ENCODE measurements around the gene PCDHGC4.
A peak's percentile ranks its signal among the peaks of the same experiment; 100 is the strongest.

The PCDHGC4 gene

DNA sequence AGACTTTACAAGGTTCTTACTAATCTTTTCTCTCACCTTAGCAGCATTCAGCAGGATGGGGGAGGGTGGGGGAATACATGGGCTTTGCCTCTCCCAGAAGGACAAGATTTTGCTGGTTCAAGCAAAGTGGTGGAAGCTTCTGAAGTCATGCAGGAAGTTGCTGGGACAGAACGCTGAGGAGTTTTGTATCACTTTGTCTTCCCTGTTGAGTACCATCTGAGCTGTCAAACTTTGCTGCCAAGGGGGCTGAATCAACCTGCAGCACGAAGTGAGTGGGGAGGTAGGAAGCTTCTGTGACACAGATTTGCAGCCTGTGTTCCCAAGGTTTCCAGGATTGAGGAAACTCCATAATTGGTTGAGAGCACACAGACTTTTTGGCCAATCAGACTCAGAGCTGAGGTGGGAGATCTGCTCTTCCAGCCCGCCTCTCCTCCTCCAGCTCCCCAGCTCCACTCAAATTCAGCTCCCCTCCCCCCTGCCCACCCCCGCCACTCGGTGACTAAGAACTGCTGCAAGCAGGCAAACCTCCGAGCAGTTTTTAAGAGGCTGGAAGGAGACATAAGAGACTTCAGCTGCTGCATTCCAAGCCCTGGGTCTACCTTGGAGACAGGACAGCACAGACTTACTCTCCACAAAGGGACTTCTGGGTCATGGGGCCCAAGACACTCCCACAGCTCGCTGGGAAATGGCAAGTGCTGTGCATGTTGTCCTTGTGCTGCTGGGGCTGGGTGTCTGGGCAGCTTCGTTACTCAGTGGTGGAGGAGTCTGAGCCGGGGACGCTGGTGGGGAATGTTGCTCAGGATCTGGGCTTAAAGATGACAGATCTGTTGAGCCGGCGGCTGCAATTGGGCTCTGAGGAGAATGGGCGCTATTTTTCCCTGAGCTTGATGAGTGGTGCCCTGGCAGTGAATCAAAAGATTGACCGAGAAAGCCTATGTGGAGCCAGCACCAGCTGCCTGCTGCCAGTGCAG is 4.0 kb downstream of the PCDHGC4 start, which contains the start of gene PCDHGC5:
TSS of gene PCDHGC5 (plus strand) at position 491 of the 971 bp plus-strand sequence. CDS start at position 651, 160 bp downstream.
- Histone ChIP-seq H3K4me3 (no peak within 1 kb of the TSS), H3K27ac (peak within 1 kb of the TSS in 1 of 21 experiments; percentile 38)

DNA sequence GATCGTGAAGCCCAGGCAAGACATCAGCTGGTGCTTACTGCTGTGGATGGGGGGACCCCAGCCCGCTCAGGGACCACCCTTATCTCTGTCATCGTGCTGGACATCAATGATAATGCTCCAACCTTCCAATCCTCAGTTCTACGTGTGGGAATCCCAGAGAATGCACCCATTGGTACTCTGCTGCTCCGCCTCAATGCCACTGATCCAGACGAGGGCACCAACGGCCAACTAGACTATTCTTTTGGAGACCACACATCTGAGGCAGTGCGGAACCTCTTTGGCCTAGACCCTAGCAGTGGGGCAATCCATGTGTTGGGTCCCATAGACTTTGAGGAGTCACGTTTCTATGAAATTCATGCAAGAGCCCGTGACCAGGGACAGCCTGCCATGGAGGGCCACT is 5.0 kb downstream of the PCDHGC4 start:
- H3K4me3 ChIP-seq = no peak overlapping the region
- H3K27ac ChIP-seq = no peak overlapping the region

DNA sequence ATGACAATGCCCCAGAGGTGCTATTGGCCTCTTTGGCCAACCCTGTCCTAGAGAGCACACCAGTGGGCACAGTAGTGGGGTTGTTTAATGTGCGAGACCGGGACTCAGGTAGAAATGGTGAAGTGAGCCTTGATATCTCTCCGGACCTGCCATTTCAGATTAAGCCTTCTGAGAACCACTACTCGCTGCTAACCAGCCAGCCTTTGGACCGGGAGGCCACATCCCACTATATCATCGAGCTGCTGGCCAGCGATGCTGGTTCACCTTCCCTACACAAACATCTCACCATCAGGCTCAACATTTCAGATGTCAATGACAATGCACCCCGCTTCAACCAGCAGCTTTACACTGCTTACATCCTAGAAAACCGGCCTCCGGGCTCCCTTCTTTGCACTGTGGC is 5.4 kb downstream of the PCDHGC4 start:
- H3K27ac ChIP-seq = no peak overlapping the region
- no peak overlapping the region for H3K4me3 ChIP-seq

DNA sequence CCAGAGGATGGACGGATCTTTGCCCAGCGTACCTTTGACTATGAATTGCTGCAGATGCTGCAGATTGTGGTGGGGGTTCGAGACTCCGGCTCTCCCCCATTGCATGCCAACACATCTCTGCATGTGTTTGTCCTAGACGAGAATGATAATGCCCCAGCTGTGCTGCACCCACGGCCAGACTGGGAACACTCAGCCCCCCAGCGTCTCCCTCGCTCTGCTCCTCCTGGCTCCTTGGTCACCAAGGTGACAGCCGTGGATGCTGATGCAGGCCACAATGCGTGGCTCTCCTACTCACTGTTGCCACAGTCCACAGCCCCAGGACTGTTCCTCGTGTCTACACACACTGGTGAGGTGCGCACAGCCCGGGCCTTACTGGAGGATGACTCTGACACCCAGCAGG is 5.9 kb downstream of the PCDHGC4 start:
- Histone ChIP-seq H3K27ac (no peak overlapping the region), H3K4me3 (no peak overlapping the region)

DNA sequence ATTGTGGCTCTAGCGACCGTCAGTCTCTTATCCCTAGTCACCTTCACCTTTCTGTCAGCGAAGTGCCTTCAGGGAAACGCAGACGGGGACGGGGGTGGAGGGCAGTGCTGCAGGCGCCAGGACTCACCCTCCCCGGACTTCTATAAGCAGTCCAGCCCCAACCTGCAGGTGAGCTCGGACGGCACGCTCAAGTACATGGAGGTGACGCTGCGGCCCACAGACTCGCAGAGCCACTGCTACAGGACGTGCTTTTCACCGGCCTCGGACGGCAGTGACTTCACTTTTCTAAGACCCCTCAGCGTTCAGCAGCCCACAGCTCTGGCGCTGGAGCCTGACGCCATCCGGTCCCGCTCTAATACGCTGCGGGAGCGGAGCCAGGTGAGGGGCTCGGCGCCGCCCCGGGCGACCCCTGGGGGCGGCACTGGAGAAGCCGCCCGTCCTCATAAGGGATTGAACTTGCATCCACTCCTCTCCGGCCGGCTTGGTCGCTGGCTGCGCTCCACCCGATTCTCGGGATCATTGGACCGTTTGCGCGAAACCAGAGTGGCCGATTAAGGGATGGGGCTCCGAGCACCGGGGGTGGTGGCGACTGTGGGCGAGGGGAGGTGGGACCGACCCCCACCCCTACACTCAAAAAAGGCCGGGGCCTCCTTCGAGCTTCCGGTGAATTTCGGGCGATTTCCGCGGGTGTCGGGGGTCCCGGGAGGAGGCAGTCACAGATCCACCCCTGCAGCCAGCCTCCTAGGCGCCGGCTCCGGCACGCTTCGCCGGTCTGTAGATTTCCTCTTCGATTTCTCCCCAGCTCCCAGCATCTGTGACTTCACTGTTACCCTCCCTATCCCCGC is 6.7 kb downstream of the PCDHGC4 start:
- Histone ChIP-seq H3K4me3 (peak overlapping the region in 1 of 7 experiments; percentile 8), H3K27ac (no peak overlapping the region)

DNA sequence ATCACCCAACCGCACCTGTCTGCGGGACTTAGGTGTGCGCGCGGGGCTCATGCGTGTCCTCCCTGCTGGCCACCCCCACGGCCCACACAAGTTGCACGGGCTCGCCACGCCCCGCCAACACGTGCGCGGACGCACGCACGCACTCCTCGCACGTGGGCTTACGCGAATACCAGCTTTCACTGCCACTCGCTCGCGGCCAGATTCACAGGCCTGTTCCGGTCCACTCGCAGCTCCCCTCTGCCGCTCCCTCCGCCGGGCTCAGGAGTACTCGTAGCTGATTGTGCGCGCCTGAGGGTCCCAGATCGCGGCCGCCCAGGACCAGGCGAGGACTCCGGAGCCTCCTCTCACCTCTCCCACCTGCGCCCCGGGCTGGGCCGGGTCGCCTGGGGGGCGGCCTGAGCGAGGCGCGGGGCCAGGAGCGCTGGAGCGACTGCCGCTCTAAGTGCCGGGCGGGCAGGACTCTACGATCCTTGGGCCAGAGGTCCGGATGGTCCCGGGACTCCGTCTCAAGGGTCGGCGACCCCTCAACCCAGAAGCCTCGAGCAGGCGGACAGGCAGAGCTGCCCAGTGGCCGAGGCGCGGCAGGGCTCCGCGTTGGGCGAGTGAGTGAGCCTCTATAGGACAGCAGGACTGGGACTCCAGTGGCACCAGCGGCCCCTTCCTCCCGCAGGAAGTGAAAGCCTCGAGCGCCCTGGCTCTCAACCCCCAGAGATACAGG is 7.5 kb downstream of the PCDHGC4 start:
- no peak overlapping the region for H3K27ac ChIP-seq
- peak overlapping the region in 1 of 7 experiments; percentile 8 for H3K4me3 ChIP-seq

DNA sequence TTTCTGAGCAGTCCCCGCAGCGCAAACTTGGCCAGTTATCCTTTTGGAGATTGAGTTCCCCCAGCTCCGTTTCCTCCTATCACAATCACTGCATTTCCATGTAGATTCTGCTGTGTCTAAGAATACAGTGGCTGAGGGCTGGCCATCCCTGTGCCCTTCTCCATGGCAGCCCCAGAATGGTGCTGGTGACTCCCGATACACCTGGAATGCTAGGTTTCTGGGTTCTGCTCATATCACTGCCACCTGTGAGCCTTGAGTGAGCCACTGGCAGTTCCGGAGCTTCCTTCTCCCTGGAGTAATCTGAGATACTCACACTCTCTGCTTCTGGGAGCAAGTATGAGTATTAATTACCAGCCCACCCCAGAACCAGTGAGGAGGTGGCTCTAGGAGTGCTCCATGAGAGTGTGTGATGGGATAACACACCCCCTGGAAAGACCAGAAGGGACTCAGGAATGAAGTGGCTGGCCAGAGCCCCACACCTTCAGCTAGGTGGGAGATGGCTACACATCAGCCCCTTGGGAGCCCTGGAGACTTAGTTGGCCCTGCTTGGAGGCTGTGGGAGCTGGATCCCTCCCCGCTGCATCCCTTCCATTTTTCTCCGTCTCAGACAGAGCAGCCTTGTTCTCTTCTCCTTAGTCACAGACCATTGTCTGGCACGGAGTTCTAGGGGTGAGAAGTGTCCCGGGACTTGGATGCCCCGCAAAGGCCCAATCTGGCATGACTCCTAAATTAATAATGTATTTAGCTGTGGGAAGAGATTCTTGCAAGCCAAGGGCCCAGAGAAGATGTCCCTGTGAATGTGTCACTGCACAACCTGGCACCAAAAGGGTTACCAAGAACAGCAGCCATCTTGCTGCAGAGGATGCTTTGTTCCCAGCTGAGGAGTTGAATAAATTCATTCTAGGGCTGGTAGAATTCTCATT is 8.9 kb downstream of the PCDHGC4 start:
- Histone ChIP-seq H3K27ac (peak overlapping the region in 8 of 21 experiments; percentile 12 to 78 (median 50)), H3K4me3 (no peak overlapping the region)

DNA sequence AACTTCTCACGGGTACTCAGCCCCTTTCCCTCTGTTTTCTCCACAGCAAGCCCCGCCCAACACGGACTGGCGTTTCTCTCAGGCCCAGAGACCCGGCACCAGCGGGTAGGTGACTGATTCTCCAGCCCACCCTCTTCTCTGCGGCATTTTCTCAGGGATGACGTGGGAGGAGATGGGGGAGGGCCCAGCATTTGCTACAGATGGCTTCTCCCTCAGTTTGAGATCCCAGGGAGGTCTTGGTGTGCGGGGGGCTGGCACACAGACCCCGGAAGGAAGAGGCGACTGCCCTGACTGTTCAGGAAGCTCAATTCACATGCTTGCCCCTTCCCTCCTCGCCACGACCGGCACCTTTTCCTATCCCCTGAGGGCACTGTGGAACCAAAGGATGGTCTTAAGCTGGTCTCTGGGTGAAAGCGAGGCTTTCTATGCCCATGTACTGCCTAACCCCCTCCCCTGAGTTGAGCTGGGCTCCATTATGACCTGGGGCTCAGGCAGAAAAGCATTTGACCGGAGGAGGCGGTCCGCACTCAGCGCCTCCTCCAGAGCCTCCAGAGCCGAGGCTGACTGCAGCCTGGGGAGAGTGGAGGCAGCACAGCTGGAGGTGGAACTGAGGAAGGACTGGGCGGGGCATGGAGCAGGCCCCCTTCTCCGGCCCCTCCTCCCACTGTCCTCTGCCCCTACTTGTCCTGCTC is 10.1 kb downstream of the PCDHGC4 start:
- H3K4me3 ChIP-seq = no peak overlapping the region
- peak overlapping the region in 12 of 21 experiments; percentile 19 to 78 (median 46) for H3K27ac ChIP-seq

DNA sequence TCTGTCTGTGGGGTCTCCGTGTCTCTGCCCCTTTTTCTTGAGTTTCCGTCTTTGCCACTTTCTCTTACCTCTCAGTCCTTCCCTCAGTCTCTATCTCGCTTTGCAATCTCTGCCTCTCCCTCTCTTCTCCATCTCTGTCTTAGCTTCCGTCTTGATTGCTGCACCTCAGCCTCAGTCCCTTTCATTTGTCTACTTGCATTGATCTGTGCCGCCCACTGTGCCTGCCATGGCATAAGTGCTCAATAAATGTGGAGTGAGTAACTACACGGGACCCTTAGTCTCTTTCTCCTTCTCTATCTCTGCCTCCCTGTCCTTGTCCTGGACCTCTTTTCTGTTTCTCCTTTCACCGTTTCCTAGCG is 10.6 kb downstream of the PCDHGC4 start:
- Histone ChIP-seq H3K4me3 (no peak overlapping the region), H3K27ac (peak overlapping the region in 5 of 21 experiments; percentile 19 to 78 (median 53))

DNA sequence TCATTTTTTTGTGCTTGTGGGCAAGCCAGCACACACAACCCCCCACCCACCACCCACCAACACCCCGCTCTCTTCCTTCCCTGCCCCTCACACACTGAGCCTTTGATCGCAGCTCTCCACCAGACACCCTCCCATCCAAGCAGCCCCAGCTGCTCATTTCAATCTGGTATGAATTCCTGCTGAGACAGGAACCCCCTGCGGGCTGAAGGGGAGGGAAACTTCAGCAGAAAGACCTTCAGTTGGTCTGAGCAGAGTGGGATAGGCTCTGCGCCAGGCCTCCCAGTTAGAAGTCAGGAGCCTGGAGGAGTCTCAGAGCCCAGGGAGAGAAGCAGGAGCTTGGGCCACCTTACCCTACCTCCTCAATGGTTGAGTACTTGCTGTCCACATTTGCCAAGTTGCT is 11.2 kb downstream of the PCDHGC4 start:
- Histone ChIP-seq H3K27ac (peak overlapping the region in 4 of 21 experiments; percentile 10 to 78 (median 44)), H3K4me3 (no peak overlapping the region)

DNA sequence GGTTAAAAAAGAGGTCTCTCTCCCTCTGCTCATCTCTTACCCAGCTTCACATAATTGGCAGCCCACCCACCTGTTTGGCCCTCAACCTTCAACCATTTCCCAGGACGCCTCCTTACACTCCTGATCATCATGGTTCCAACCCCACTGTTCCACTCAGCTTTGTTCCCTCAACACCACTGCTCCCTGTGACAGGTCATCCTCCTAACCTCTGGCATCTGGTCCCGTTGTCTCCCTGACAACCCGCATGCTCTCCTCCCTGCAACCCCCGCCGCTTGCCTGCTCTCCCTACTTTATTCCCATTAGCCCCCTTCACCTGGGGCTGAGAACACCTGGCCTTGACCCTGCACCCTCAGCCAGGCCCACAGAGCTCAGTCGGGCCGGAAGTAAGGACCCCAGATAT is 16.9 kb downstream of the PCDHGC4 start:
- no peak overlapping the region for H3K27ac ChIP-seq

DNA sequence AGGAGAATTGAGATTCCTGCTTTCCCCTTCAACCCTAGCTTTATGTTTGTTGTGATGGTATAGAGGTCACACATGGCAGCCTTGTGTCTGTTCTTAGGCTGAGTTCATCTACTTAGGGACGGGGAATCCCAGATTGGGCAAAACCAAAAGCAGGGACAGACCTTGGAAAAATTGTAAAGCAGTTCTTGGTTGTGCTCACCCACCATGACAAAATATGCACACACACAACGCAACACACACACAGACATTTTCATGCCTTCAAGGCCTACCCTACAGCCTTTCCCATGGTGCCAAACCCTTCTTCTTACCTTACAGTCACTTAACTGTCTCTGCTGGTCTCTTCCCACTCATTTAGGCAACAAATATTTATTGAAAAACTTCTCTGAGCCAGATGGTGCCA is 18.9 kb downstream of the PCDHGC4 start:
- Histone ChIP-seq H3K4me3 (no peak overlapping the region), H3K27ac (no peak overlapping the region)

More for the DNA sequence above, 16.9 kb downstream of the PCDHGC4 start:
- no peak overlapping the region for H3K4me3 ChIP-seq

DNA sequence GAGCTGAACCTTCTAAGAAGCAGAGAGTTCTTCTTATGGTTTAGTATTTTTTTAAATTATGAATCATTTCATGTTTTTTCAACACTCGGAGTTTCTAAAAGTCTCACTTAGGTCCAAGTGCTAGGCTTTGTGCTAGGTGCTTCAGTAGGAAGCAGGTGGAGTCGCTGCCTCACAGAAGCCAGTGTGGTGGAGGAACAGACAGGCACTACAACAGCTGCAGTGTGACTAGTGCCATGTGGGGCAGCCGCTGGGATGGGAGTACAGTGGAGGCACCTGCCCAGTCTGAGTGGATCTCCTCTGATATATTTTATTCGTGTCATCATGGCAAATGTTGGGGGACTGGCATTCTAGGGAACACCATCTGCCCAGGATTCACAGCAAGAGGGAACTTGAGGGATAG is 19.4 kb downstream of the PCDHGC4 start:
- H3K27ac ChIP-seq = no peak overlapping the region
- H3K4me3 ChIP-seq = no peak overlapping the region

DNA sequence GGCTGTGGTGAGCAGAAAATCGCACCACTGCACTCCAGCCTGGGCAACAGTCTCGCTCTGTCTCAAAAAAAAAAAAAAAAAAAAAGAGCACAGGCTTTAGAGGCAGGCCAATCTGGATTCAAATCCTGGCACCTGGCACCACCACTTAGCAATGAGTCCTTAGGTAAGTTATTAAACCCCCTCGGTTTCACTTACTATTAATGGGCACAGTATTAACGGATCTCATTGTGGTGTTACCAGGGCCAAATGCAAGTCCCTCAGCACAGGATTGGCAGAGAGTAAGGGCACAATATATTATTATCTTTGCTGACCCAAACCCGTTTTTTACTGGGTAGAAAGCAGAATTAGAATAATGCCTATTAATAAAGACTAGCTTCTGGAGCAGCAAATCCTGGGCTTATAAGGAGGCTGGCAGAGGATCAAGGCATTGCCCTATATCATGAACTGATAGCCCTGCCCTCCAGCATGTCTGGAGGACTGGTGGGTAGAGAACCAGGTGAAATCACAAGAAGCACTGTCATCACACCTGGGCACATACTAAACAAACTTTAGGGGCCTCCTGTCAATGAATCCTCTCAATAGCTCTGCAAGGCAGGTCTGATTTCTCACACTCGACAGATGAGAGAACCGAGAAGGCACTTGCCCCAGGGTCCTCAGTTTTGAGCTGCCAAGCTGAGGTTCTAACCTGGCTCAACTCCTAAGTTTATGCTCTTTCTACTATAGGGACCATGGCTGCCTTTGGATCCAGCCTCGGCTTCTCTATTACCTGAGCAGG is 21.7 kb downstream of the PCDHGC4 start:
- Histone ChIP-seq H3K4me3 (no peak overlapping the region), H3K27ac (peak overlapping the region in 11 of 21 experiments; percentile 9 to 87 (median 77))

DNA sequence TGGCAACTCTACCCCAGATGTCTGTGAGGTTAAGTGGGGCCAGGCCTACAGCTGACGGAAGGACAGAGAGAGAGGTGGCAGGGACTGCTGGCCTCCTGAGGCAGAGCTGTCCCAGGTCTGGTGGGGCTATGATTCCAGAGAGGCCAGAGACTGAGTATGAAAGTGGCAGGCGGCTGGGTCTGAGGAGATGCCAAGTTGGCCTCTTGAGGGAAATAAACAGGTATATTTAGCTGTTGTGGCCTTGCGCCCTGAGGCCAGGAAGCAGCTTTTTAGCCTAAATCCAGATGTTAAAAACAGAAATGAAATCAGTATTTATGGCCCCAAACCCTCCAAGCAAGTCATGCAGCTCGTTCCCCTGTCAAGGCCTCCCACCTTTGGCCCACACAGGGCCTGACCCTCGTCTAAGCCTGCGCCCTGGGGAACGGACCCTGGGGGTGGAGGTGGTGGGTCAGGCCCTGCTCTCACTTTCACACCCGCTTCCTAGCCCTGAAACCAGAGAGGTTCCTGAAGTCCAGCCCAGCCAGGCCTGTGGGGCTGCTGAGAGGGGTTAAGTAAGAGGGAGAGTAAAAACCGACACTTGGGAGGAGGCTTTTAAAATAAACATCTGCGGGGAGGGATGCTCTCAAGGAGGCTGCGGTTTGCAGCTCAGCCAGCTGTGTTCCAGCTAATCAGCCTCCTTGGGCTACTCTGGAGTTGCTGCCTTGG is 22.7 kb downstream of the PCDHGC4 start:
- H3K4me3 ChIP-seq = no peak overlapping the region
- H3K27ac ChIP-seq = peak overlapping the region in 20 of 21 experiments; percentile 15 to 88 (median 78)

DNA sequence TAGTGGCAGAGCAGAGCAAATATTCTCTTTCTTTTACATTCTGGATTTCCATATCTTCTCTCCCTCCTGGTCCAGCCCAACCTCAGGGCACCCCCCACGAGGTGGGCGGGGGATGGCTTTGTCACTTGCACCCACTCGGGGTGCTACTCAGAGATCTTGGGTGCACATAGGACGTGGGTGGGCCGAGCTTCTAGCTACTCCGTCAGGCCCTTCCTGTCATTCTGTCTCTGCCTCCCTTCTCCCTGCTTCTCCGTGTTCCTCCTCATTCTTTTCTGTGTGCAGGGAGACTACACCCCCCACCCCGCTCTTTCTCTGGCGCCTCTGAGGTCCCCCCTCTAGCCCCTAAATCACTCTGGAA is 23.6 kb downstream of the PCDHGC4 start:
- H3K4me3 ChIP-seq = peak overlapping the region in 3 of 7 experiments; percentile 6 to 12 (median 7)
- peak overlapping the region; percentile 28 to 88 (median 77) for H3K27ac ChIP-seq
